ENCODE results near the gene USP8.

Gene USP8

DNA sequence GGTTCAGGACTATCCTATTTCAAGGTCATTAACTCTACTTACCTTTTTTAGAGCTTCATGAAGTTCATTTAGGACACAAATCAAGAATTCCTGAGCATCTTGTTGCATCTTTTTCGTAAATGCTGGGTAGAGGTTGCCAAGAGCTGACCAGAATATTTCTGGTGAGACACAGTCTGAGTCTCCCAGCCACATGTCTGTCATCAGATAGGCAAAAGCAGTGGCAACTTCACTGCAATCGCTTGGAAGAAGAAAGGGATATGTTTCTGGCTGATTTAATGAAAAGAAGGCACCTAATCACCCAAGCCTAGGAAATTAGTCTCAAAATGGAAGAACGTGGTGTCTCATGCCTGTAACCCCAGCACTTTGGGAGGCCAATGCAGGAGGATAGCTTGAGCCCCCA is 119.4 kb downstream of the USP8 start:
- DNase-seq (ENCODE audit: low spot score) = no peak

DNA sequence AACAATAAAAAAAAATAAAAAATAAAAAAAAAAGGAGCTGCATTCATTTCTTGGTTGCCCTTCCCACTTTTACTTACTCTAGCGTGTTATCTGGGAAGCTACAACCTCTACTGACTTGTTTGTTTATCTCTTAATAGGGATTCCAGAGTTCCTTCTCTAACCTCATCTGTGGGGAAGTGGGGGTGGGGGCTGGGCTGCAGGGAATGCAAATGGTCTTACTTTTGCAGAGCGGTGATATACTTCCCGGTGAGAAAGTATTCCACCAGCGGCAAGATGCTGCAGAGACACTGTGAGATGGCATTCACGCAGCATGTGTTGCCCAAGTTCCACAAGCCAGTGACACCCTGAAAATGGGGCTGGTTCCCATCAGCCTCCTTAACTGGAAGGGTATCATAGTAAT is 120.2 kb downstream of the USP8 start:
- DNase-seq (ENCODE audit: low spot score) = no peak

DNA sequence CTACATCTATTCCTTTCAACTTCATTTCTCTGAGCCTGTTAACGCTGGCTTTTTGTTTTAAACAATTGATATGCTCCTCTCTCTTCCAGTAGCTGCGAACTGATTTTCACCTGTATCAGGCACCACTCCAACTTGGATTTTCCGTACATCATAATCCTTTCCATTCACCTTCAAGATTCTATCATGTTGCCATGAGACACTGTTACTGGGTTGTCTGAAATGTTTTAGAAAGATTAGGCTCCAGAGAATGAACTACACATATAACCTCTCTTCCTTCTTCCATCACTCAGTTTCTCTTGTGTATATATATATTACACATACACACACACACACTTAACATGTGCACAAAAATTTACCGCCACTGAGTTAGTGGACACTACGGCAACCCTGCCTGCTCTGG is 122.4 kb downstream of the USP8 start, which contains the start of gene USP50:
USP50 (minus strand) TSS at position 101 of the 400 bp plus-strand sequence. CDS start 141 bp downstream, outside the sequence.
- DNase-seq (ENCODE audit: low spot score) = no peak

DNA sequence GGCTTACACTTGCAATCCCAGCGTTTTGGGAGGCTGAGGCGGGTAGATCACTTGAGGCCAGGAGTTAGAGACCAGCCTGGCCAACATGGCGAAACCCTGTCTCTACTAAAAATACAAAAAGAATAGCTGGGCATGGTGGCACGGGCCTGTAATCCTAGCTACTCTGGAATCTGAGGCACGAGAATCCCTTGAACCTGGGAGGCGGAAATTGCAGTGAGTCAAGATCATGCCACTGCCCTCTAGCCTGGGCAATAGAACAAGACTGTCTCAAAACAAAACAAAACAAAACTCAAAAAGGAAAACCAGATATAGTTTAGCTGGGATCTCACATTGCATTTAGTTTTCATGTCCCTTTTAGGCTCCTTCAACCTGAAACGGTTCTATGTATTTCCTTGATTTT is 125.1 kb downstream of the USP8 start:
- DNase-seq (ENCODE audit: low spot score) = no peak

DNA sequence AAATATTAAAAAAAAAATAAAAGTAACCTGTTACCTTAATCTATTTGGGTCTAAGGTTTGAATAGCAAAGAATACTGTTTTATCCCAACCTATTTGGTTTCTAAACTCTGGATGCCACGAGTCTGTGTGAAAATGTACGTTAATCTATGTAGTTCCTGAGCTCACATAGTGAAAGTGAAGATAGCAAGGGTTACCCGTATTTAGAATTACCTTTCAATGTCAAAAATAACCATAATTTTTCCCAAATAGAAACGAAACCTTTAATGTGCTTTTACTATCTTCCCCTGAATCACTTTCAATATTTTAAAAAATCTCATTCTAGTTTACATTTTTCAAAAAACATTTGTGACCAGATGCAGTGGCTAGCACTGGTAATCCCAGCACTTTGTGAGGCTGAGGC is 128.0 kb downstream of the USP8 start:
- no peak for DNase-seq (ENCODE audit: low spot score)

DNA sequence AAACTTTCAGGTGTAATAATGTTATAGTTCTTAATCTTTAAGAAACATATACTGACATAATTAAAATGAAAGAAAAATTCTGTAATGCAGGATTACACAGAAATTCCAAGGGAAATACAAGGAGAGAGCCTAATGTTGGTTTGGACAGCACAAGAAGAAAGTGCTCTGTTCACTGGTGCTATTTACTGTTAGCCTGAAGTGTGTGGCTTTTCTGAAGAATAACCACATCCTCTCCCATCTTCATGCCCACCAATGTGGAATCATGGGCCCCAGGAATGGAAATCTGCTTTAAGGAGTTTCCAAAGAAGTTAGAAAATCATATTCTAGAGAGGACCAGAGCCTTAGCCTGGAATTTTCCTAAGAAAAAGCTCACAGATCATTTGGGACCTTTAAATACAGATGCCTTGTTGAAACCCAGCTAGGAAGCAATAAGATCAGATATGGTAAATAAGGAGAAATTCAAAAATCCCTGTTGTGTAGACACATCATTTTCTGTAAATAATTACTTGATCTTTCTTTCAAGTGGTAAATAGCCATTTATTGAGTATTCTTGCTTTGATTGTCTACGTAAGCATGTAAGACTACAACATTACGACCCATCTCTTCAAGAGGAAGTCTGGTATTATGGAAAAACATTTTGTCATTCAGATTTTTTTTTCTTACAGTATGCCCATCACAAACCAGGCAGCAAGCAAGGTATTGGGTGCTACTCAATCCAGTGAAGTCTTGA is 132.6 kb downstream of the USP8 start:
- no peak for DNase-seq (ENCODE audit: low spot score)

DNA sequence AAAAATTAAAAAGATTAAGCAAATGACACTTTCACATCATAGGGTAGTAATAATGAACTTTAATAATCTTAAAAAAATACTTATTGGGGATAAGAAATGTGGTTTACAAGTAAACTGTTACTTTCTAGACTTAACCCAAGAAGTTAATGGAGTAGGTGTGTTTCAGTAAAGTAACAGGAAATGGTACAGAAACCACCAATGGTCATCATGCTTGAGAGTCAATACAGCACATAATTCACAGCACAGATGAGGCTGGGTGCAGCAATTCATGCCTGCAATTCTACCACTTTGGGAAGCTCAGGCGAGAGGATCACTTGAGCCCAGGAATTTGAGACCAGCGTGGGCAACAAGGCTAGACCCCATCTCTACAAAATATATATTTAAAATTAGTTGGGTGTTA is 133.8 kb downstream of the USP8 start:
- no peak for DNase-seq (ENCODE audit: low spot score)

DNA sequence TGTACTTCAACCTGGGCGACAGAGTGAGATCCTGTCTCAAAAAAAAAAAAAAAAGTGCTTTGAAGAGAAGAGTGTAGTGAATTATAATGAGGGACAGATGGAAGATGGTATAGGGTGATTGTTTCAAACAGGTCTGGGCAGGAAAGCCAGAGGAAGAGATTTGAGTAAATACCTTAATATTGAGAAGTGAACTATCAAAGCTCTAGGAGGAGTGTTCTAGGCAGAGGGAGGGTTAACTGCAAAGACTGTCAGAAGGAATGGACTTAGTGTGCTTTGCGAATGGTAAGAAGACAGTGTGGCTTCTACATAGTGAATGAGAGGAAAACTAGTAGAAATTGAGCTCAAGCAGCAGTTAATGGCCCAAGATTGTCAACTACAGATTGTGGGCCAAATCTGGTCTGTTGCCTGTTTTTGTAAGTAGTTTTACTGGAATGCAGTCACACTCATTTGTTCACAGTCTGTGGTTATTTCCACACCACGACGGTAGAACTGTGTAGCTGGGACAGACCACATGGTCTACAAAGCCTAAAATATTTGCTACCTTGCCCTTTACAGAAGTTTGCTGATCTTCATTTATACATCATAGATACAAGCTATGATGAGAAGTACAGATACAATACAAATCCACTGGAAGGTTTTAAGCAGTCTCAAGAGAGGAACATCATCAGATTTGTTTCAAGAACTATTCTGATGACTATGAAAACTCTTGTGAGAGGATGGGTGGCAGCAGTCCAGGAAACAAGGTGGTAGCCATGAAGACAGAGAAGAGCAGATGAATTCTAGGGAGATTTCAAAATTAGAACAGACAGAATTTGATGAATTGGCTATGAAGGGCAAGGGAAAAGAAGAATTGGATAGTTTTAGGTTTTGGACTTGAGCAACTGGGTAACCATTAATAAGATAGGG is 138.8 kb downstream of the USP8 start:
- no peak for DNase-seq (ENCODE audit: low spot score)

DNA sequence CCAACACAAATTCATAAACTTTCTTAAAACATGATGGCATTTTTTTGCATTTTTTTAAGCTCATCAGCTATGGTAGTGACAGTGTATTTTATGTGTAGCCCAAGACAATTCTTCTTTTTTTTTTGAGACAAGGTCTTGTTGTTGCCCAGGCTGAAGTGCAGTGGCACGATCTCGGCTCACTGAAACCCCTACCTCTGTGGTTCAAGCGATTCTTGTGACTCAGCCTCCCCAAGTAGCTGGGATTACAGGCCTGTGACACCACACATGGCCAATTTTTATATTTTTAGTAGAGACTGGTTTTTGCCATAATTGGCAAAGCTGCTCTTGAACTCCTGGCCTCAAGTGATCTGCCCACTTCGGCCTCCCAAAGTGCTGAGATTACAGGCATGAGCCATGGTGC is 139.6 kb downstream of the USP8 start:
- no peak for DNase-seq (ENCODE audit: low spot score)

Measured in left forelimb (tissue), 1 donor.